Activated CD8-positive, alpha-beta memory T cell treated with anti-CD3 and anti-CD28 coated beads, Interleukin-2, amount 10 ng/mL, durations not matched to agents 7 days and 5 days (primary cell): Measurements from ENCODE around the gene IRF2BP1. TPM values are rescaled to one million over a fixed set of nuclear protein-coding genes. Genes with fewer than 3 reads are reported as not detected.

Source experiments
- ATAC-seq: fragments of 150-1000 bp; cut with Tn5 transposase; one replicate; pipeline ENCODE4 v1.10.0; 2021; ENCODE audit warnings: moderate library complexity
- CTCF ChIA-PET: fragments of 350-600 bp; sonication (Branson Sonifier 250); formaldehyde crosslinking; loops from one replicate; lab custom pipeline; 2021; ENCODE audit warnings: antibody characterized with exemption; lab: Charles Lee
- DNase-seq: peaks from one replicate; pipeline ENCODE4 v3.0.0-alpha.2; 2020
- H3K27ac Mint-ChIP-seq: one replicate; pipeline ENCODE4 v1.8.0; 2021; ENCODE audit warnings: mild to moderate bottlenecking, mixed read lengths
- H3K27me3 Mint-ChIP-seq: one replicate; pipeline ENCODE4 v1.8.0; 2021; ENCODE audit warnings: mixed read lengths
- H3K36me3 Mint-ChIP-seq: one replicate; pipeline ENCODE4 v1.8.0; 2021; ENCODE audit warnings: mild to moderate bottlenecking, mixed read lengths
- H3K4me1 Mint-ChIP-seq: one replicate; pipeline ENCODE4 v1.8.0; 2021; ENCODE audit warnings: mixed read lengths
- H3K4me3 Mint-ChIP-seq: one replicate; pipeline ENCODE4 v1.8.0; 2021; ENCODE audit warnings: mild to moderate bottlenecking, moderate library complexity, mixed read lengths
- H3K9me3 Mint-ChIP-seq: one replicate; pipeline ENCODE4 v1.8.0; 2022; ENCODE audit warnings: low read depth, mixed read lengths
- total RNA-seq, 2 experiments: library from RNA; stranded (reverse); gene quantifications; one replicate each; pipeline ENCODE4 v1.2.3, GENCODE V29; 2021

The IRF2BP1 gene
- total RNA-seq, 2 experiments from 2014 or later = 18.9 to 19.0 TPM

DNA sequence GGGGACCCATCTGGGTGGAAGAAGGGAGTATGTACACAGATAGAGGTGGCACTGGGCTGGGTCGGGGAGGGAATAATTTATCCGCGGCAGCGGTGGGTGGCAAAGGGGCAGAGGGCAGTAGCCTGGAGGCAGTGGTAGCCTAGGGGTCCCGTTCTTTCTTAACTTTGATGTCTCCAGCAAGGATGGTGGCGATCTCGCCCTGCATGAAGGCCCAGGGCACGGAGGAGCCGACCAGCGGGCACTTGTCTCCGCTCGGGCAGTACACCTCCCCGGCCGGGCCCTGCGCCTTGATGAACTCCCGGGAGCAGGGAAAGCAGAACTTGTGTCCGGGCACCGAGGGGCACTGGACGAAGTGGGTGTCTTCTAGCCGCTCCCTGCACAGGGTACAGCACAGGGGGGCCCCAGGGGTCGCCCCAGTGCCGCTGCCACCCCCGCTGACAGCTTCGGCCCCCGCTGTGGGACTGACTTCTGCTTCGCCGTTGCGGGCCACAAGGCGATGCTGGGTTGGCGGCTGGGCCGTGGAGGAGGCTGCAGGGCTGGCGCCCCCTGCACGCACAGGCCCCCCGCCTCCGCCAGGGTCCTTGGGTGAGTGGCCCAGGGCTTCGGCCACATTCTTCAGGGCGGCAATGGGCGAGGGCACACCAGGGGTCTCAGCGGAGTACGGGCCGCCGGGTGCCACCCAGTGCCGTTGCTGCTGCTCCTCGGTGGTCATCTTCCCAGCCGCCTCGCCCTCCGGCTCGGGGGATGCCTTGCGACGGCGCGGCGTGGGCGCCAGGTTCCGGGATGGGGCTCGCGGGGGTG, 1.9 kb downstream of the IRF2BP1 start:
- no peak overlapping the region for H3K27ac Mint-ChIP-seq
- H3K9me3 Mint-ChIP-seq = no peaks in the 10 kb centered on the region
- CTCF ChIA-PET = interaction anchor here (1.3 to 9.6 kb wide), 7 partner anchors 18 to 114 kb away, joined by 3 to 117 read pairs (median 29); partner anchors contain the start of genes FOXA3, MYPOP, SIX5 and SYMPK
- H3K36me3 Mint-ChIP-seq = no peaks in the 10 kb centered on the region
- H3K4me3 Mint-ChIP-seq = peak overlapping the region; percentile 66
- DNase-seq = no peak
- H3K27me3 Mint-ChIP-seq = peaks cover 2% of the 10 kb centered on the region
- peaks cover 26% of the 10 kb centered on the region for H3K4me1 Mint-ChIP-seq
- ATAC-seq = no peak

- Mint-ChIP-seq H3K9me3 (no peaks in the 10 kb centered on the region), H3K27ac (peak overlapping the region; percentile 56), H3K4me3 (peak overlapping the region; percentile 66), H3K36me3 (no peaks in the 10 kb centered on the region), H3K27me3 (peaks cover 3% of the 10 kb centered on the region), H3K4me1 (peaks cover 27% of the 10 kb centered on the region)
- DNase-seq (no peak), ATAC-seq (no peak)
- CTCF ChIA-PET = interaction anchor here (0.8 to 9.6 kb wide), 7 partner anchors 9 to 115 kb away, joined by 3 to 117 read pairs (median 28); partner anchors contain the start of genes FOXA3, MYPOP, SIX5 and SYMPK
These were observed 2.4 kb downstream of the IRF2BP1 start for GRCh38 chr19:45883586-45883880.

DNA sequence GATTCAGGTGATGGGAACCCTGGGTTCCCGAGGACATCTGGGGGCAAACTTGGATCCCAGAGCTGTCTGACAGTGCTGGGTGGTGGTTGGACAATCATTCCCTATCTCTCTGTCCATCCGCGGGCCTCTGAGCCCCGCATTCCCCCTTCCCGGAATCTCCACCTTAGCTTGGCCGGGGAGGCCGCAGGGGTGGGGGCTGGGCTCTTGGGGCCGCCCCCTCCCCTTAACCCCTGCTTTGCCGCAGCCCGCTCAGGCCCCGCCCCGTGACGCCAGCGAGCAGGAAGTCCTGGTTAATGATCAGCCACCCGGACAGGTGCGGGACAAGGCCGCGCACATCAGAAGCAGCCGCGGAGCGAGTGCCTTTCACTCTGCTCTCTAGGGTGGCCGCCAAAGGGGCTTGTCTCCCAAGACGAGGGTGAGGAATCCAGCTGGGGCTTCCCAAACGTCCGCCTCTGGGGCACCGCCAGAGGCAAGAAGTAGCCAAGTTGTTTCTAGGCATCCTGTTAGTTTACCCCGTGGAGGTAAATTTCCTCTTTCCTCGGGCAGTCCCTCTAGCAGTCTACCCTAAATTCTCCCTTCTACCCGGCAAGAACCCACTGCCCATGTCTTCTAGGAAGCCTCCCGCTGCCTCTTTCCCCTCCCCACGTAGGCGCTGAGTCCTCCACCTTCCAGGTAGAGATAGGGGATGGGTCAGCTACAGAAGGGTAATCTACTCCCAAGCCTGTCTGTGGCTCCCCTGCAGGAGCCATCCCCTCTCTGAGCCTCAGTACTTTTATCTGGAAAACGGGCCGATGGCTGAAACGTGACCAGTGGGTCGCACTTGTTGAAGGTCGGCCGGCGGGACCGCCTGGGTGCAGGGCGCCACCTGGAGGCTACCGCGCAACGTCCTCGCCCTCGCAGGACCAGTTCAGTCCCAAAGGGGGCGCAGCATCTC, 3.0 kb downstream of the IRF2BP1 start:
- Mint-ChIP-seq H3K4me1 (peaks cover 30% of the 10 kb centered on the region), H3K27me3 (peaks cover 5% of the 10 kb centered on the region), H3K9me3 (no peaks in the 10 kb centered on the region), H3K27ac (peak overlapping the region; percentile 56), H3K36me3 (no peaks in the 10 kb centered on the region), H3K4me3 (peak overlapping the region; percentile 66)
- DNase-seq = peak; percentile 90
- peak; percentile 21 for ATAC-seq
- CTCF ChIA-PET = interaction anchor here (0.6 to 9.6 kb wide), 20 partner anchors 9 to 134 kb away, joined by 3 to 117 read pairs (median 4); partner anchors contain the start of genes CCDC61, FOXA3, MYPOP and SIX5

- CTCF ChIA-PET = interaction anchor here (0.6 to 9.6 kb wide), 18 partner anchors 10 to 135 kb away, joined by 3 to 117 read pairs (median 4); partner anchors contain the start of genes CCDC61, FOXA3, MYPOP and SIX5
- no peaks in the 10 kb centered on the region for H3K36me3 Mint-ChIP-seq
These were observed 3.9 kb downstream of the IRF2BP1 start for GRCh38 chr19:45881909-45882528.

GRCh38 chr19:45881082-45881908, 4.6 kb downstream of the IRF2BP1 start:
- peaks cover 35% of the 10 kb centered on the region for H3K4me1 Mint-ChIP-seq
- no peak for DNase-seq
- H3K27me3 Mint-ChIP-seq = peaks cover 9% of the 10 kb centered on the region
- H3K36me3 Mint-ChIP-seq = no peaks in the 10 kb centered on the region
- no peak for ATAC-seq
- no peak overlapping the region for H3K27ac Mint-ChIP-seq
- H3K4me3 Mint-ChIP-seq = no peak overlapping the region
- H3K9me3 Mint-ChIP-seq = no peaks in the 10 kb centered on the region
- CTCF ChIA-PET = interaction anchor here (0.9 to 9.6 kb wide), 10 partner anchors 11 to 136 kb away, joined by 3 to 117 read pairs (median 8); partner anchors contain the start of genes FOXA3, MYPOP, SIX5 and SYMPK

More at GRCh38 chr19:45881909-45882528, 3.9 kb downstream of the IRF2BP1 start:
- Mint-ChIP-seq H3K4me1 (peaks cover 32% of the 10 kb centered on the region), H3K27me3 (peaks cover 8% of the 10 kb centered on the region), H3K27ac (no peak overlapping the region), H3K9me3 (no peaks in the 10 kb centered on the region), H3K4me3 (no peak overlapping the region)
- ATAC-seq (no peak), DNase-seq (no peak)

- Mint-ChIP-seq H3K4me3 (no peak overlapping the region), H3K27ac (no peak overlapping the region), H3K4me1 (peaks cover 37% of the 10 kb centered on the region), H3K9me3 (no peaks in the 10 kb centered on the region), H3K27me3 (peaks cover 17% of the 10 kb centered on the region), H3K36me3 (no peaks in the 10 kb centered on the region)
- CTCF ChIA-PET = interaction anchor here (0.7 to 9.6 kb wide), 3 partner anchors 14 to 63 kb away, joined by 3 to 117 read pairs (median 6); partner anchors contain the start of genes FOXA3 and SYMPK
- ATAC-seq (no peak), DNase-seq (no peak)
These were observed 6.0 kb downstream of the IRF2BP1 start for GRCh38 chr19:45879971-45880370.

DNA sequence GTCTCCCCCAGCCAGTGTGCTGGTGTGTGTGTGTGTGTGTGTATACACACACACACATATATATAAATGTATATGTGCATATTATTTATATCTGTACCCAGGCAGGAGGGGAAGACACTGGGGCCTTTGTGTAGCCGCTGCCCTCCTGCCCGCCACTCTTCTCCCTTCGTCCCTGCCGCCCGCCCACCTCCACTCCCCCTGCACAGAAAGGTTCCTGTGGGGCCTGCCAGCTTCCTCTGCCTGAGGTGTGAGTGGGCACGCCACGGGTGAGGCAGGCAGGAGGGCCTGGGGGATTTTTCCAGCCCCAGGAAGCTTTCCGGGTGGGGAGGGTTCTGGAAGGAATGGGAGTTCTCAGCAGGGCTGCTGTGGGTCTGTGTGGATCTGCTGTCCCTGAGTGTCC, 6.9 kb downstream of the IRF2BP1 start:
- Mint-ChIP-seq H3K4me1 (peaks cover 35% of the 10 kb centered on the region), H3K9me3 (no peaks in the 10 kb centered on the region), H3K4me3 (no peak overlapping the region), H3K27me3 (peaks cover 17% of the 10 kb centered on the region), H3K36me3 (no peaks in the 10 kb centered on the region), H3K27ac (no peak overlapping the region)
- no peak for ATAC-seq
- DNase-seq = no peak
- CTCF ChIA-PET = interaction anchor here (1.5 to 9.6 kb wide), 2 partner anchors 13 to 62 kb away, joined by 6 to 117 read pairs; partner anchors contain the start of genes FOXA3 and SYMPK

DNA sequence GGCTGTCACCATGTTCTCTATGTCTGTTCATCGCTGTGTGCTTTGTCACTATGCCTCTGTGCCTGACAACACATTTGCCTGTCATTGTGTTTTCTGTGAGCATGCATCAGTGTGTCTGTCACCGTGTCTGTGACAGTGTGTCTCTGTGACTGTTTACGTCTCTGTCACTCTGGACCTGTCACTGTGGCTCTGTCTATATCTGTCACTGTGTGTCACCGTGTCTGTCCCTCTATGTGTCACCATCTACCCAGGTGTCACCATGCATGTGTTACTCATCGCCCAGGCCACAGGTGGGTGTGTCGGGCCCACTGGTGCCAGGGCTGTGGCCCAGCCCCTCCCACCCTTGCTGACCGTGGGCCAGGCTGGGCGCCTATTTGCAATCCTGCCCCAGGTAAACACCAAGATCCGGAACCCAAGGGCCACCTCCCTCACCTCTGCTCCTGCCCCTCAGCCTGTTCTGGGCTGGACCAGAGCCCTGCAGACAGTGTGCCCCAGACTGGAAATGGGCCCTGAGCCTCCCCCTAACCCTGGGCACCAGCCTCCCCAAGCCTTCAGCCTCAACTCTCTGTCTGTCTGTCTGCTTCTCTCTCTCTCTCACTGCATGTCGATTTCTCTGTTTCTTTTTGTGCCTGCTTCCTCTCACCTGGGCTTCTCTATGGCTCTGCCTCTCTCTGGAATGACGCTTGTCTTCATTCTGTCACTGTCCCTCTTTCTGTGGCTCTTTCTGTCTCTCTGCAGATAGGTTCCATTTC, 7.7 kb downstream of the IRF2BP1 start:
- DNase-seq (no peak), ATAC-seq (no peak)
- H3K4me3 Mint-ChIP-seq = no peak overlapping the region
- peaks cover 31% of the 10 kb centered on the region for H3K4me1 Mint-ChIP-seq
- H3K27me3 Mint-ChIP-seq = peaks cover 17% of the 10 kb centered on the region
- CTCF ChIA-PET = no interaction called here
- H3K9me3 Mint-ChIP-seq = no peaks in the 10 kb centered on the region
- H3K36me3 Mint-ChIP-seq = no peaks in the 10 kb centered on the region
- H3K27ac Mint-ChIP-seq = no peak overlapping the region

- Mint-ChIP-seq H3K9me3 (no peaks in the 10 kb centered on the region), H3K4me1 (peaks cover 23% of the 10 kb centered on the region), H3K36me3 (no peaks in the 10 kb centered on the region), H3K4me3 (no peak overlapping the region), H3K27me3 (peaks cover 17% of the 10 kb centered on the region), H3K27ac (no peak overlapping the region)
- ATAC-seq = peak; percentile 31
- no peak for DNase-seq
- CTCF ChIA-PET = interaction anchor here (1.5 kb wide), 1 partner anchor 60 kb away, joined by 4 read pairs; no protein-coding TSS in a partner anchor
These were observed 9.3 kb downstream of the IRF2BP1 start for GRCh38 chr19:45876411-45877197.

DNA sequence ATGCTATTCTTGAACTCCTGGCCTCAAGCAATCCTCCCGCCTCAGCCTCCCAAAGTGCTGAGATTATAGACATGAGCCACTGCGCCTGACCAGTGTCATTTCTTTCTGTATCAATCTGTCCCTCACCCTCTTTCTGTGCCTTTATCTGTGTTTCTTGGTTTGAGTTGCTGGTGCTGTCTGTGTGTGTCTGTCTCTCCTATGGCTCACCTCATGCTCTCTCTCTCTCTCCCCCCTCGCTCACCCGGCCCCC, 9.9 kb downstream of the IRF2BP1 start:
- Mint-ChIP-seq H3K4me3 (no peak overlapping the region), H3K9me3 (no peaks in the 10 kb centered on the region), H3K4me1 (peaks cover 18% of the 10 kb centered on the region), H3K36me3 (no peaks in the 10 kb centered on the region), H3K27ac (no peak overlapping the region), H3K27me3 (peaks cover 15% of the 10 kb centered on the region)
- no peak for DNase-seq
- peak; percentile 67 for ATAC-seq
- CTCF ChIA-PET = interaction anchor here (1.5 kb wide), 1 partner anchor 59 kb away, joined by 4 read pairs; no protein-coding TSS in a partner anchor

DNA sequence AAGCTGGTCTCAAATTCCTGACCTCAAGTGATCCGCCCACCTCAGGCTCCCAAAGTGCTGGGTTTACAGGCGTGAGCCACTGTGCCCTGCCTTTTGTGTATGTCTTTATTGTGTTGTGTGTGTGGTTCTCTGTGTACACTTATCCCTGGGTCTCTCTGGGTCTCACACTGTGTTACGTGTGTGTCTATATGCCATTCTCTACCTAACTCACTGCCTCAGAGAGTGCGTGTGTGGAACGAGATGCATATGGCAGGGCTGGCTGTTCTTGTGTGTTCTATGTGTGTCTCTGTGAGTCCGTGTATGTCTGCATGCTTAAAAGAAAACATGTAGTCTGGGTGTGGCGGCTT, 11.3 kb downstream of the IRF2BP1 start:
- no peaks in the 10 kb centered on the region for H3K36me3 Mint-ChIP-seq
- no peak for ATAC-seq
- H3K27me3 Mint-ChIP-seq = peaks cover 15% of the 10 kb centered on the region
- DNase-seq = no peak
- no peaks in the 10 kb centered on the region for H3K9me3 Mint-ChIP-seq
- no peak overlapping the region for H3K4me3 Mint-ChIP-seq
- H3K4me1 Mint-ChIP-seq = peaks cover 17% of the 10 kb centered on the region
- CTCF ChIA-PET = no interaction called here
- H3K27ac Mint-ChIP-seq = no peak overlapping the region
